ENCODE data around the gene DVL2.

DNA sequence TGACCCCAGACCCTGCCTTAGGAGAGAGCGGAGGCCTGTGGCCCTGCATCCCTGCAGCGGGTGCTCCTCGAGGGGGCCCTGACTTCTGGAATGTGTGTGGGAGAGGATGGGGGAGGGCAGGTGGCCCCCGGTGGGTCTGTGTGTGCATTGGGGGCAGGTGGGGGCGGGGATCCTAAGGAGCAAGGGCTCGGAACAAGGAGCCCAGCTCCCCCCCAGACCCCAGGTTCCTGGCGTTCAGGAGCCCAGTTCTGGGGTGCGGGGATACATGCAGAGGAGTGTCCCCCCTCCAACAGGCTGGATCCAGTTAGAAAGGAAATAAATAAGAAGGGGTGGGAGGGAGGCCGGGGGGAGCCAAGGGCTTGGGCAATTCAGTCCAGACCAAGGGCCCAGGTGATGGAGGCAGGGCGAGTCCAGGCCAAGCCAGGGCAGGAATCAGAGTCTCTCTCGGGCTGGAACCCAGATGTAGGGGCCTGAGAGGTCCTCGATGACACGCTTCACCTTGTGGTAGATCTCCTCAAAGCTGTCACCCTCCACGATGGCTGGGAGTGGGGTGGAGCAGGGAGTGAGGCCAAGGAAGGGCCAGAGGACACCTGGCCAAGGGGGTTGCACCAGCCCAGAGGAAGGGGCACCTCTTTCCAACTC is 43.9 kb downstream of the DVL2 start:
- TF ChIP-seq ZBTB8A (tag by site-specific recombination; IDR thresholded peaks at IDR 0.05) (no peak), ZNF391 (tag by site-specific recombination; IDR thresholded peaks at IDR 0.05; ENCODE audit: borderline replicate concordance, low read depth) (no peak), KLF16 (tag by site-specific recombination; IDR thresholded peaks at IDR 0.05) (no peak), ZNF701 (tag by site-specific recombination; IDR thresholded peaks at IDR 0.05) (no peak), ZNF549 (tag by site-specific recombination; IDR thresholded peaks at IDR 0.05) (no peak), ZNF501 (tag by site-specific recombination; IDR thresholded peaks at IDR 0.05) (no peak)
- TF ChIP-seq, protein P1, sequence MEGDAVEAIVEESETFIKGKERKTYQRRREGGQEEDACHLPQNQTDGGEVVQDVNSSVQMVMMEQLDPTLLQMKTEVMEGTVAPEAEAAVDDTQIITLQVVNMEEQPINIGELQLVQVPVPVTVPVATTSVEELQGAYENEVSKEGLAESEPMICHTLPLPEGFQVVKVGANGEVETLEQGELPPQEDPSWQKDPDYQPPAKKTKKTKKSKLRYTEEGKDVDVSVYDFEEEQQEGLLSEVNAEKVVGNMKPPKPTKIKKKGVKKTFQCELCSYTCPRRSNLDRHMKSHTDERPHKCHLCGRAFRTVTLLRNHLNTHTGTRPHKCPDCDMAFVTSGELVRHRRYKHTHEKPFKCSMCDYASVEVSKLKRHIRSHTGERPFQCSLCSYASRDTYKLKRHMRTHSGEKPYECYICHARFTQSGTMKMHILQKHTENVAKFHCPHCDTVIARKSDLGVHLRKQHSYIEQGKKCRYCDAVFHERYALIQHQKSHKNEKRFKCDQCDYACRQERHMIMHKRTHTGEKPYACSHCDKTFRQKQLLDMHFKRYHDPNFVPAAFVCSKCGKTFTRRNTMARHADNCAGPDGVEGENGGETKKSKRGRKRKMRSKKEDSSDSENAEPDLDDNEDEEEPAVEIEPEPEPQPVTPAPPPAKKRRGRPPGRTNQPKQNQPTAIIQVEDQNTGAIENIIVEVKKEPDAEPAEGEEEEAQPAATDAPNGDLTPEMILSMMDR (tag by site-specific recombination; IDR thresholded peaks at IDR 0.05), result no peak
- TF ChIP-seq, protein P2, sequence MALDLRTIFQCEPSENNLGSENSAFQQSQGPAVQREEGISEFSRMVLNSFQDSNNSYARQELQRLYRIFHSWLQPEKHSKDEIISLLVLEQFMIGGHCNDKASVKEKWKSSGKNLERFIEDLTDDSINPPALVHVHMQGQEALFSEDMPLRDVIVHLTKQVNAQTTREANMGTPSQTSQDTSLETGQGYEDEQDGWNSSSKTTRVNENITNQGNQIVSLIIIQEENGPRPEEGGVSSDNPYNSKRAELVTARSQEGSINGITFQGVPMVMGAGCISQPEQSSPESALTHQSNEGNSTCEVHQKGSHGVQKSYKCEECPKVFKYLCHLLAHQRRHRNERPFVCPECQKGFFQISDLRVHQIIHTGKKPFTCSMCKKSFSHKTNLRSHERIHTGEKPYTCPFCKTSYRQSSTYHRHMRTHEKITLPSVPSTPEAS (tag by site-specific recombination; IDR thresholded peaks at IDR 0.05), result no peak

Data from HEK293 (cell line).